RWPE1 (cell line): ENCODE data around the gene GABRB3.

Source experiments
- CTCF ChIA-PET: fragments of 350-600 bp; sonication (Branson Sonifier 250); formaldehyde crosslinking; extraction: SDS; loops from one replicate; lab custom pipeline; 2021; lab: Yijun Ruan, JAX
- POLR2A ChIA-PET: fragments of 400-600 bp; formaldehyde crosslinking; extraction: SDS; loops from one replicate; lab custom pipeline; 2020; ENCODE audit warnings: antibody characterized with exemption; ENCODE audit not compliant: low non-redundant PET; lab: Yijun Ruan, JAX
- DNase-seq: peaks from one replicate; pipeline ENCODE4 v3.0.0; 2012; ENCODE audit warnings: low spot score
- H3K27ac ChIP-seq: fragments of 450-650 bp; 2 replicates; pipeline ENCODE4 v1.5.1; 2017
- CTCF ChIP-seq: fragments of 450-650 bp; conservative IDR thresholded peaks from 2 replicates; pipeline ENCODE4 v1.5.1; 2017; ENCODE audit warnings: low read depth, mild to moderate bottlenecking

GABRB3 gene

DNA sequence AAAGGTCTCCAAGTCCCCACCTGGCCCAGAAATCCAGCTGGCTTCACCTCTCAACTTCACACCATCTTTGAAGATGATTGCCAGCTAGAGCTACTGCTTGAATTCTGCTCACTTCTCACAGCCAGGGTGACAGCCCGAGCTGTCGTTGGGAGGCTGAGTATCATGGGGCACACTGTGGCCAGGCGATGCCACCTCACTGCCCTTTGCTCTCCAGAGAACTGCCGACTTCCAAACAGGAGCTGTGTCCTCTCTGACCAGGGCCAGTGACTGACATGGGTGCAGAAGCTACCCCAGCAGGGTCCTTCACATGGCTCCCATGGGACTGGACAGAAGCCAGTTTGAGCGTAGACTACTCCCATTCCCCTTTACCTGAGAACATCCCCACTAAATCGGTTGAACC, 254.0 kb downstream of the GABRB3 start:
- DNase-seq: no peak
- TF ChIP-seq CTCF: no peak
- no peak overlapping the region for H3K27ac ChIP-seq
- ChIA-PET CTCF (no interaction called here), POLR2A (no interaction called here)

- no peak for TF ChIP-seq CTCF
- H3K27ac ChIP-seq: no peak overlapping the region
- DNase-seq: no peak
- ChIA-PET POLR2A (no interaction called here), CTCF (no interaction called here)
These were observed 256.5 kb downstream of the GABRB3 start for GRCh38 chr15:26516102-26516980.

- no peak for DNase-seq
- ChIA-PET POLR2A (no interaction called here), CTCF (no interaction called here)
- TF ChIP-seq CTCF: no peak
- H3K27ac ChIP-seq: no peak overlapping the region
These were observed 268.9 kb downstream of the GABRB3 start for GRCh38 chr15:26504009-26504408.
